Right lung (tissue), 5 donors: Measurements from ENCODE around the gene B4GALT7. TPM values are rescaled to one million over a fixed set of nuclear protein-coding genes. Genes with fewer than 3 reads are reported as not detected.

Experiments used
- DNase-seq, 2 donors: peaks; one replicate each; pipeline ENCODE4 v3.0.0-alpha.2; 2013
- polyA plus RNA-seq, 5 donors: library from polyadenylated mRNA; unstranded; fragments of 120-200 nt; gene quantifications; one replicate each; pipeline versions ENCODE4 v1.2.1 to v1.2.3, GENCODE V29; 2013; ENCODE audit warnings: inconsistent platforms in 1 of 5, low replicate concordance in 1 of 5; ENCODE audit not compliant: insufficient read length in 5 of 5, insufficient read depth in 1 of 5

Gene B4GALT7
- polyA plus RNA-seq, 5 donors, result 17.3 to 30.0 (median 21.2) TPM

DNA sequence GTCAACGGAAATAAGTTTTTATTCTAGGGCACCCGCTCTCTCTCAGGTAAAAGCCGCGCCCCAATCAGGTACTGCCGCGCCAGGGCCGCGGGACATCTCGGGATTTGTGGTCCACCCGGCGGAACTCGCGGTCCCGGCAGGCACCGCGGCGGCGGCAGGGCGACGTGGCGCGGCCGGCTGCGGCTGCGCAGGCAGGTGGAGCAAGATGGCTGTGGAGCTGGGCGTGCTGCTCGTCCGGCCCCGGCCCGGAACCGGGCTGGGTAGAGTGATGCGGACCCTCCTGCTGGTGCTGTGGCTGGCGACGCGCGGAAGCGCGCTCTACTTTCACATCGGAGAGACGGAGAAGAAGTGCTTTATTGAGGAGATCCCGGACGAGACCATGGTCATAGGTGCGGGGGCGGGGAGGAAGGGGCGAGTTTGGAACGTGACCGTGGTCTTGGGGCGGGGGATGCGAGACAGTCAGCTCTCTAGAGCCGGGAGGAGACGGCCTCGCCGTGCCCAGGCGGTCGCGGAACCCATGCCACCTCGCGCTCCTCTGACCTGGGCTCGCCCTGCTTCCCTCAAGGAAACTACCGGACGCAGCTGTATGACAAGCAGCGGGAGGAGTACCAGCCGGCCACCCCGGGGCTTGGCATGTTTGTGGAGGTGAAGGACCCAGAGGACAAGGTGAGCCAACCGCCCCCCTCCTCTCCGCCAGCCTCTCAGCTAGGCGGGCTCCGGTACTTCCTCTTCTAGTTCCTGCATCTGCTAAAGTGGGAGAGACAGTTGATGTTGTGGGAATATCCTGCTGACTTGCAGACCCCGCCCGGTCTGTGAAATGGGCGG, 7.7 kb upstream of the B4GALT7 start, which contains the start of gene TMED9:
TMED9 (plus strand) TSS at position 194 of the 825 bp plus-strand sequence; CDS start at position 206, 12 bp downstream.
- DNase-seq, result peak; percentile 69 to 73

DNA sequence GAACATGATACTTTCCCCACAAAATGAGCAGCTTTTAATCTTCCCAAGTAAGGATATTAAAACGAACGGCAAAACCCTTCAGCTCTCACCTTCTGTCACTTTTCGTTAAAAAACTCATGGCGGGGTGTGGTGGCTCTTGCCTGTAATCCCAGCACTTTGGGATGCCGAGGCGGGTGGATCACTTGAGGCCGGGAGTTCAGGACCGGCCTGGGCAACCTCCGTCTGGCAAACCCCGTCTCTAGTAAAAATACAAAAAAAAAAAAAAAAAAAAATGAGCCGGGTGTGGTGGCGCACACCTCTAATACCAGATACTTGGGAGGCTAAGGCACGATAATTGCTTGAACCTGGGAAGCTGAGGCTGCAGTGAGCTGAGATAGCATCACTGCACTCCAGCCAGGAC, 7.0 kb upstream of the B4GALT7 start:
- DNase-seq, result no peak

DNA sequence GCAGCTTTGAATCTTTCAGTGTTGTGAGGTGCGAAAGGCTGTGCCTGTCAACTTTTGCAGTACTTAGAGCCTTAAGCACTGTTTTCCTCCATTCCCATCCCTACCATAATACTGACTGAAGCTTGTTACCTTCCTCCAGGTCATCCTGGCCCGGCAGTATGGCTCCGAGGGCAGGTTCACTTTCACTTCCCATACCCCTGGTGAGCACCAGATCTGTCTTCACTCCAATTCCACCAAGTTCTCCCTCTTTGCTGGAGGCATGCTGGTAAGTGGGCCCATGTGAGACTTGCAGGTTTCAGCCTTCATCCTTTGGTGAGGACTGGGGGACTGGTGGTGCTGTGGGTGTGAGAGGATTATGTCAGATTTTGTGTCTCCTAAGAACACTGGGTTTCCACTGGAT, 6.4 kb upstream of the B4GALT7 start:
- DNase-seq, result no peak

DNA sequence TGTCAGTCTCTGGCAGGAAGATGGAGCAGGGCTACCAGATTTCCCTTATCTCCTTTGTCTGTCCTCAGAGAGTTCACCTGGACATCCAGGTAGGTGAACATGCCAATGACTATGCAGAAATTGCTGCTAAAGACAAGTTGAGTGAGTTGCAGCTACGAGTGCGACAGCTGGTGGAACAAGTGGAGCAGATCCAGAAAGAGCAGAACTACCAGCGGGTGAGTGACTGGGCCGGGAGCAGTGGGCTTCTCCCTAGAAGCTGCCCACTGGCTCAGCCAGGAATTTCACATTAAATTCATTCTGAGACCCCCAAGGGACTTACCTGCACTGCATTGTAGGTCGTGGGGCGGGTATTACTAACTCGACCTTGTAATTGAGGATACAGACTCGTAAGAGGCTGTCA, 5.9 kb upstream of the B4GALT7 start:
- no peak for DNase-seq

DNA sequence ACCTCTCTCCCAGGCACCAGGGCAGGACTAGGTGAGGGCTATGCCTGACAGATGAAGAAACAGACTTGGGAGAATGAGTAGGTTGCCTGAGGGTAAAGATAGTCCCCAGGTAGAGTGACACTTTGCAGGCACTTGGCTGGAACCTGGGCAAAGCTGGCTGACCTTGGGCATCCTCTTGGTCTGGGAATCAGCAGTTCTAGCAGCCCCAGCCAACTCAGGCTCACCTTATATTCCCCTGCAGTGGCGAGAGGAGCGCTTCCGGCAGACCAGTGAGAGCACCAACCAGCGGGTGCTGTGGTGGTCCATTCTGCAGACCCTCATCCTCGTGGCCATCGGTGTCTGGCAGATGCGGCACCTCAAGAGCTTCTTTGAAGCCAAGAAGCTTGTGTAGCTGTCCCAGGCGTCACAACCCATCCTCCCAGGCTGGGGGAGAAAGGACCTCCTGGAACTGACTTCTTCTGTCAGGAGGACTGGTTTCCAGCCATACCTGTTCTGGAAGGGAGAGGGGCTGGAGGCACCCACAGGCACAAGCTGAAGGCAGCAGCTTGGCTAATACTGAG, 4.8 kb upstream of the B4GALT7 start:
- DNase-seq, result no peak

DNA sequence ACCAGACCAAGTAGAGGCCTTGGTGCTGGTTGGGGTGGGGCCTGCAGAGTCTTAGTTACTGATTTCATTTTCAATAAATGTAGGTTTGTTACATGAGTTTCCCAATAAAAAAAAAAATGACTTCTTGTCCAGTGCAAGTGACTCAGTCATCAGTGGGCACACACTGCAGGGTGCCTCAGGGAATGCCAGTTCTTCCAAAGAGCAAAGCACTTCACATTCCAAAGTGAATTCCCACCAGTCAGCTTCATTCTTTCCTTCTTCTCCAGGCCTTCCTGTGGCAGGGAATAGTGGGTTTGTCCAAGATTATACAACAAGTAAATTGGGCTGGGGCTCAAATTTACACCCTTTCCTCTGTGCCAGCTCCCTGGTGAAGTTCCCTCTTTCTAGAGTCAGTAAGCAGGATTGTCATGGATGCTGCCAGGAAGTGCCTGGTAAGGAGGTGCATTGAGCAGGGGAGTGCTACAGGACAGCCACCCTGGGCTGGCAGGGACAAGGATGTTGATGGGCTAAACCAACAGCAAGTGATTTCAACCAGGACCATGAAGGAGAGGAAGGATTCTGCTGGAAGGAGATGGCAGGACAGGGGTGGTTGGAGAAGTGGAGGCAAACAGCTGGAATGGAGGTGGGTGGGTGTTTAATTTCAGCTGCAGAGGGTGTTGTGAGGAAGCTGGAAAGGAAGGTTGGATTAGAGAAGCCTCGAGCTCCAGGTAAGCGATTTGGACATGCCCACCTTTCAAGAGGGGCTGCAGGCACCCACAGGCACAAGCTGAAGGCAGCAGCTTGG, 3.7 kb upstream of the B4GALT7 start:
- DNase-seq, result no peak

DNA sequence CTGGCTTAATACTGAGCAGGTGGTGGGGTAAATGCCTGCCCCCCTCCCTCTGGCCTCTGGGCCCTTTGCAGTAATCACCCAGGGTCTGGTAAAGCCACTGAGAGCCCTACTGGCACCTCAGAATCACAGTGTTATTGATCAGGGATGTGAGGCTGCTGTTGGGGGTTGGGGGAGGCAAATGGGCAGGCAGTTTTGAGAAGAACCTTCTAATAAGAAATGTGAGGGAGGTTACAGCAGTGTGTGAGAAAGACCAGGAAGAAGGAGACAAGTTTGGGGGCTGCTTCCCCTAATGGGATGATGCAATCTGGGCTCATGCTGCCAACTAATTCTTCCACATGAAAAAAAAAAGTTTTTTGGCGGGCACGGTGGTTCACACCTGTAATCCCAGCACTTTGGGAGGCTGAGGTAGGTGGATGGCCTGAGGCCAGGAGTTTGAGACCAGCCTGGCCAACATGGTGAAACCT, 3.1 kb upstream of the B4GALT7 start:
- no peak for DNase-seq

DNA sequence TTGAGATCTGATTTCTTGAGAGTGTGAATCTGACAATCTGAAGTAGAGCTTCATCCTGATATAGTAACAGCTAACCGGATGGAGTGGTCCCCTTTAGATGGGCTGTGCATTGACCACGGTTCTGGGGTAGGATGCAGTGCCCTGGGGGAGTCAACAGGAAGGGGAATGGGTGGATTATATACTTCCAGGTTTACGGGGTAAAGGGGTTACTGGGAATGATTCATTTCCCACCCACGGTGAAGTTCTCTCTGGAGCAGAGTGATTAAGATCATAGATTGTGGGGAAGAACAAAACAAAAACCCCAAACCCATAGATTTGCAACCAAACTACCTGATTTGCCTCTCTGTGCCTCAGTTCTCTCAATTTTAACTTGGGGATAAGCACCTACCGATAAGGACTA, 1.5 kb upstream of the B4GALT7 start:
- DNase-seq, result no peak

DNA sequence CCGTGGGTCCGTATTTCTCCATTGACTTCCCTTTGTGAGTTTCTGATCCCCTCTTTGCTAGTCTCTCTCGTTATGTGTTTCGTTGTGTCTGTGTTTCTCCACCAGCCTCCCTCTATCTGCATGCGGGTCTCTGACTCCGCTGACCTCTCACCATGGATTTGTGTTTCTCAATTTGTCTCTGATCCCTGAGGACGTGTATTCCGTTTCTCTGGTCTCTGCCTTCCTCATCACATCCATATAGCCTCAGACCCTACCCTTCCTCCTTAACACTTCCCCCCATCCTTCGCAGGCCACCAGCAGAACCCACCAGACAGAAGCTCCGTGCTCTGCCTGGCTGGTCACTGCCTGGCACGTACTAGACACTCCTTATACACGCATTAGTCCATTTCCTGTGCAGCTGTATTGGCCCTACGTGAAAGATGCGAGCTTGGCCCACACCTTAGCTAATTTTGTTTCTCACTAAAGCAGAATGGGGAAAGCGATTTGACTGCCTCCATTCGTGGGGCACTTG, 631 bp downstream of the B4GALT7 start:
- peak in 1 of 2 donors; percentile 15 for DNase-seq

DNA sequence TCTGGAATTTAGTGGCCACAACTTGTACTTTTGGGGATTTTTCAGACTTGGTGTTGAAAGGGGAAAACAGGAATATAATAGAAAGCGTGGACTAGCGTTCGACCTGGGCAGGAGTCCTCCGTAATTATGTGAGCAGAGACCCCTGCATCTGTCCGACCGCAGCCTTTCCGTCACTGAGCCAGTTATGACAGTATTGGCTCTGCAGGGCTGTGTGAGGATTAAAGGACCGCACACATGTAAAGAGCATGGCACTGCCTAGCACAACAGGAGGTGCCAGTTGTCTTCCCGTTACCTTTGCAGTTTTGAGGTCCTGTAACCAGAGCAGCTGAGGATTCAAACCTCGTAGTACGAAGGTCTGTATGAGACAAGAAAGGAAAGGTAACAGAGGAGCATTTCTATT, 1.2 kb downstream of the B4GALT7 start:
- no peak for DNase-seq

DNA sequence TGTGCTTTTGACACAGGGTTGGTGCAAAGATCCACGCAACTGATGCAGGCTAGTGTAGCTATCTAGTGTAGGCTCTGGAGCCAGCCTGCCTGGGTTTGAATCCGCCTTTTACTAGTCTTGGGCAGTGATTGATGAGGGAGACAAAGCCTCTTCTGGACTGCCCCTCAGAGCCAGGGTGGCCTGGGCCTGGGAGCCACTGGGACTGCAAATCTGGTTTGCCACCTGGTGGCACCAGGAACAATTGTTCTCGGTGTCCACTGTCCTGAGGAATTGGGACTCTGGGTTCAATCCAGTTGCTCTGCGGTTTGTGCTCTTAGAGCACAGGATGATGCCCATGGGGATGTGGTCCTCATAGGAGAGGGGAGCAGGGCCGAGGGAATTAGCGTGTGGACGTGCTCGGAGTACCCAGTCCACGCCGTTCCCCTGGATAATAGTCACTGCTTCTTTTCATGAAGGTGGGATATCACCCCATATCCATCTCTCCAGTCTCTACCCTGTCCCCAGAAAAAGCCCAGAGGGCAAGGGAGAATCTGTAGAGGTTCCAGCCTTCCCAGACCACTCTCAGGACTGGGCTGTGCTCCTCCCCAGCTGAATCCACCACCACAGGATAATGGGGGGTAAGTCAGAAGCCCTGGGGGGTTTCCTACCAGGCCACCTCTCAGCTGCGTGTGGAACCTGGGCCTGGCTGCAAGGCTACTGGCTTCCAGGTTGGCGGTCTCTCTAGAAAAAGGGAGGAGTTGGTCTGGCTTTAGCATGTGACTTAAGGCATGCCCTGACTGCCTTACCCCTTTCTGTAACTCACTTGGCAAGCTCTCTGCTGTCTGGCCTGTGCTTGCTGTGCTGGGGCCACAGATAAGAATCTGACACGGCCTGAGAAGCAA, 1.9 kb downstream of the B4GALT7 start:
- DNase-seq, result no peak

DNA sequence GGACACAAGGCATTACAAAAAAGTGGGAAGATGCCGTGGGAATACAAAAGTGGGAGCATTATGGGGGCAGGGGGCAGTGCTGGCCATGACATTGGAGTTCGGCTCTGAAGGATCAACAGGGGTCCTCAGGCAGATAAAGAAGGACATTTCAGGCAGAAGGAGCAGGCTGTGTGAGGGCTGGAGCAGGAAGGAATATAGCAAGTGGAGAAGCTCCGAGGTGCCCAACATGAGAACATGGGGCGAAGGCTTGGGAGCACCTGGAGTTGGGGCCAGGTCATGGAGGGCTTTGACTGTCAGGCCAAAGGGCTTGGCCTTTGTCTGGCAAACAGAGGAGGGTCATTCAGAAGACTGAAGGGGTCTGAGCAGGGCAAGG, 2.5 kb downstream of the B4GALT7 start:
- DNase-seq, result no peak

DNA sequence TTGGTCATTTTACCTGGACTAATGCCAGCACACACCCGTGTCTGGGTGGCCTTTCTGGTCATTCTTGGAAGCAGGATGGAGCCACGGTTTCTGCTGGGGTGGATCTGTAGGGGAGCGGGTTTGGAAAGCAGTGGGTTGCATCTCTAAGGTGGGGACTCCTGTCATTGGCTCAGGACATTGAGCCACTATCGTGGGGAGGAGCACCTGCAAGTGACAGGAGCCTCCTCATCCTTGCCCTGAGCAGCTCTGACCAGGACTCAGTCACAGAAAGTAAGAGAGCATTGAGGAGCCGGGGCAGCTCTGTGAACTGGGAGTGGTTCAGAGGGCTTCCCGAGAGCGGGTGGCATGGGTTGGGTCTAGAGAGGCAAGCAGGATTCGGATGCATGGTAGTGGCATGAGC, 3.7 kb downstream of the B4GALT7 start:
- DNase-seq, result no peak

DNA sequence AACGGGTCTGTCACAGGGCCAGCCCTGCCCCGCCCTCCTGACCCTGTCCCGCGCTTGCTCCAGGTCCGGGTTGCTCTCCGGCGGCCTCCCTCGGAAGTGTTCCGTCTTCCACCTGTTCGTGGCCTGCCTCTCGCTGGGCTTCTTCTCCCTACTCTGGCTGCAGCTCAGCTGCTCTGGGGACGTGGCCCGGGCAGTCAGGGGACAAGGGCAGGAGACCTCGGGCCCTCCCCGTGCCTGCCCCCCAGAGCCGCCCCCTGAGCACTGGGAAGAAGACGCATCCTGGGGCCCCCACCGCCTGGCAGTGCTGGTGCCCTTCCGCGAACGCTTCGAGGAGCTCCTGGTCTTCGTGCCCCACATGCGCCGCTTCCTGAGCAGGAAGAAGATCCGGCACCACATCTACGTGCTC, 4.2 kb downstream of the B4GALT7 start:
- no peak for DNase-seq

DNA sequence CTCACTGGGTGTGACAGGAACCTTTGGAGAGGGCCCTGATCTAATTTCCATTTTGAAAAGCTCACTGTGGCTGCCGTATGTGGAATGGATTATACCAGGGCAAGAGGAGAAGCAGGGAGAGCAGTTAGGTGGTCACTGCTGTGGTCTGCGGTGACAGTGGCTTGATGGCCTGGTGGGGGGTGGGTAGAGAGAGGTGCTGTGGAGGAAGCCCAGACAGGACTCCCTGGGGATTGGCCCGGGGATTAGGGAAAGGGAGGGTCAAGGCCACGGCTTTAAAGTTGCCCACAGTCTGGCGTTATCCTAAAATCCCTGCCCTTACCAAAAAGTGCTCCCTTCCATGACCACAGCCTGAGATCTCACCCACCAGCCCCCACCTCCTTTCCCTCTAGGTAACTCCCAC, 4.7 kb downstream of the B4GALT7 start:
- DNase-seq, result no peak

DNA sequence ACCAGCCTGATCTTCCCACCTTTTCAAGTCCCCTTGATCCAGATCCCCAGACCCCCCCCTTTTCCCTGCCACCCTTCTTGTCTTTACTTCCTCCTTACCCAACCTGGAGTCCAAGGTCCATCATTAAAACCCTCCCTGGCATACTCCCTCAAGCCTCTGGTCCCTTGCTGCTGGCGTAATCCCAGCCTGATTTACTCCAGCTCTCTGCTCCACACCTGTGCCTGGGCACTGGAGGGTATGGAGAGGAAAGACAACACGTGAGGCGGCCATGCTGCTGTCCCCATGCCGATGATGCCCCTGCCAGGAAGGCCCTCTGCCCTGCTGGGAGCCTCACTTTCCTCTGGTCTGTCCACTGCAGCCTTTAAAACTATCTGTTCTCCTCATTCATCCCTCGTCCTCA, 5.1 kb downstream of the B4GALT7 start:
- DNase-seq, result no peak

DNA sequence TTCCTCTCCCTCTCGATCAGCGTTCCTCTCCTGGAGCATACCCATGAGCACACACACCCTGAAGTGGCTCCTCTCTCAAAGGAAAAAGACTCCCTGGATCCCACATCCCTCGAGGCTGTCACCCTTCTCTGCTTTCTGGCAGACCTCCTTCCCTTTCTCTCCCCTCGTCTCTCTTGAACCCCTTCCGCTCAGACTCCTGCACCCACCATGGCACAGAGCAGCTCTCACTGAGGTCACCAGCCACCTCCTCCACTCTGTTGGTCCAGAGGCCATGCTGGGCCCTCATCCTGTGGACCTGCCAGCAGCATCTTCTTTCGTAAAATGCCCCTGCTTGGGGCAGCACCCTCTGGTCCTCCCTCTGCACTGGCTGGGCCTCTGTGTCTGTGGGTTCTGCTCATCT, 5.7 kb downstream of the B4GALT7 start:
- no peak for DNase-seq

DNA sequence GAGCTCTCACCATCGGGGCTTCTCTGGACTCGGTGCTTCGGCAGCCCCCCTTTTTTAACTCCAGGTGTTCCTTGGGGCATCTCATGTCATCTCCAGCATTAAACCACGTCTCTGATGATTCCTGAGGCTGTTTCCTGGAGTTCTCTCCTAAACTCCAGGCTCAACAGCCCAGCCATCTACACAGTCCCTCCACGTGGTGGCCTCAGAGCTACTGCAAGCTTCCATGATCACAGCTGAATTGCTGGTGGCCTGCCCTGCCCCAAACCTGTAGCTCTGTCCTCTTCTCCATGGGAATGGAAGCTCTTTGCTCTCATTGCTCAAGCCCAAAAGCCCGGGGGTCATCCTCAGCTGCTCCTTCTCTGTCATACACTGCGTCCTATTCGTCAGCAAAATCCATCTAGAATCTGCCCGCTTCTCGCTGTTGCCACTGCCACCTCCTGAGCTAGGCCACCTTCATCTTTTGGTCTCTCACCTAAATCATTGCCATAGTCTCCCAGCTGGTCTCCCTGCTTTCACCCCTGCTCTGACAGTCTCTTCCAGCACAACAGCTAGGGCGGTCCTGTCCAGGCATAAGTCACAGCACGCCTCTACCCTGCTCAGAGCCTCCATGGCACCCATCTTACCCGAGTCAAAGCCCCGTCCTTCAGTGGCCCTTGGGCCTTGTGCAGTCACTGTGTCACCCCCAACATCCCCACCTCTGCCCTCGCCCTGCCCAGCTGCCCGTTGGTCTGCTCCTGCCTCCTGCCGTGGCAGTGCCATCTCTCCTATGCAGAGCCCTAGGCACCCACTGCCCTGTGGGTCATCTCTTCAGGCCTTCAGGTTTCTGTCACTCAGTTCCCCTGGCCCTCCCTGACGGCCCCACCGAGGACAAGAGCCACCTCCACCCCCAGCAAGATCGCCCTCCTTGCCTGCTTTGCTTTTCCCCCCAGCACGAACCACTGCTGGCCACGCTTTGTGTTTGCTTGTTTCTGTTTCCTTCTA, 6.4 kb downstream of the B4GALT7 start:
- DNase-seq, result no peak

DNA sequence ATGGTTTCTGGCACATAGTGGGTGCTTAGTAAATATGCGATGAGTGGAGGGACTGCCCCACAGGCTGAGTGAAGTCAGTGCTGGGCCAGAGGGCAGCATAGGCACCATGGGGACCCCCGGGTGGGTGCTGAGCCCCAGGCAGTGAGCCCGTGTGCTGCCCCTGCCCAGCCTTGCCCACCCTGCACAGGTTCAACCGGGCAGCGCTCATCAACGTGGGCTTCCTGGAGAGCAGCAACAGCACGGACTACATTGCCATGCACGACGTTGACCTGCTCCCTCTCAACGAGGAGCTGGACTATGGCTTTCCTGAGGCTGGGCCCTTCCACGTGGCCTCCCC, 7.2 kb downstream of the B4GALT7 start:
- DNase-seq, result no peak

DNA sequence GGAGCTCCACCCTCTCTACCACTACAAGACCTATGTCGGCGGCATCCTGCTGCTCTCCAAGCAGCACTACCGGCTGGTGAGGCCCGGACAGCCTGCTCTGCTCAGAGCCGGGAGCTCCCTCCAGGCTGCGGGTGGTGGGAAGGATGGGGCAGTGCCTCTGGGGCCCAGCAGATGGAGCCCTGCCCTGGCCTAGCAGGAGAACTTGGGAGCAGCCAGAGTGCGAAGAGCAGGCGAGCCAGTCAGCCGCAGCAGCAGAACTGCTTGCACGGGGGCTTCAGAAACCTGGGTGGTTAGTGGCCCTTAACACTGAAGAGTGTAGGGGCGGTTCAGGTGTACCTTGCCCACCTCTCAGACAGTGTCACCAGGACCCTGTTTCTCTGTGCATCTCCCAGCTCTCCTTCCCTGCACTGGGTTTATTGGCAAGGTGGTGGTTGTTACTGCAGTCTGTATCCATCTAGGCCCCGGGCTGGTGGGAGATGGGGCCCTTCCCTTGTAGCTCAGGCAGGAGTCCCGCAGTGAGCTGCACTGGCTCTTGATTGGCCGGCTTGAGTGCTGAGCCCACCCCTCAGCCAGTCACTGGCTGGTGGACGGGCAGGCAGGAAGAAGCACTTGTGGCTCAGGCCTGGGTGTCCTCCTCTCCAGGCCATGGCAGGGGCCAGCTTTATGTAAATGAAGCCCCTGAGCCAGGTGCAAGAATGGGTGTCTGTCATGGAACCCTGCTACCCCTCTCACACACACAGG, 7.7 kb downstream of the B4GALT7 start:
- DNase-seq, result peak; percentile 64 to 70
